ENCODE measurements around the gene TAT.

Gene TAT

GRCh38 chr16:71536752-71537499, 40.0 kb downstream of the TAT start:
- no peak for DNase-seq

GRCh38 chr16:71532366-71532765, 44.5 kb downstream of the TAT start:
- no peak for DNase-seq

GRCh38 chr16:71528863-71529262, 48.0 kb downstream of the TAT start:
- no peak for DNase-seq

GRCh38 chr16:71528257-71528656, 48.6 kb downstream of the TAT start:
- DNase-seq, result no peak

- peak; percentile 37 for DNase-seq
These were observed 50.7 kb downstream of the TAT start, which contains the start of gene CHST4 for GRCh38 chr16:71526111-71526631. Gene CHST4 (plus strand): TSS chr16:71526426. CDS start chr16:71536678, 10,252 bp downstream.

- DNase-seq, result no peak
These were observed 52.0 kb downstream of the TAT start for GRCh38 chr16:71524566-71525553.

- DNase-seq, result no peak
These were observed 56.3 kb downstream of the TAT start for GRCh38 chr16:71520550-71520949.

Data from retina (tissue), 1 donor.